NT2/D1 (cell line): Measurements from ENCODE around the gene KLHL18.

Experiments used
- SUZ12 ChIP-seq: IDR thresholded peaks from 2 replicates; pipeline ENCODE4 v1.6.1; 2011; ENCODE audit not compliant: insufficient read length, insufficient read depth; ENCODE audit errors: extremely low read depth
- ZNF274 ChIP-seq: IDR thresholded peaks from 2 replicates; pipeline ENCODE4 v1.6.1; 2011; ENCODE audit warnings: mild to moderate bottlenecking, low read depth, low read length

DNA sequence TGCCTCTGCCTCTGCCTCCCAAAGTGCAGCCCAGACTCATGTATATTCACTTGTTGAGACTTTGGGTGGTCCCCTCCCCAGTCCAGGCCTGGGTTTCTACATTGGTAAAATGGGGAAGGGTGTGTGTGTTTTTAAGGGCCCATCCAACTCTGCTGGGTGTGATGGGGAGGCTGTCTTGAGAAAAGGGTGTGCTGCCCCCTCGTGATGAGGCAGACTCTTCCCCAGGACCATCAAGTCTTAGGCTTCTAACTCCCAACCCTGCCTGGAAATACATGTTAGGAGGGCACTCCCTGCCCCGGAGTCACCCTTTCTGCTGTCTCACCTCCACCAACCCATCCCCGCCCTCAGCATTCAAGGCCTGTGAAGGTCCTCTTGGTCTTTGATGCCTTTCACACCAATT is 93.6 kb downstream of the KLHL18 start:
- TF ChIP-seq ZNF274 (no peak), SUZ12 (no peak)
